ENCODE measurements around the gene C2orf42.
A peak's percentile ranks its signal among the peaks of the same experiment; 100 is the strongest.

Gene C2orf42

DNA sequence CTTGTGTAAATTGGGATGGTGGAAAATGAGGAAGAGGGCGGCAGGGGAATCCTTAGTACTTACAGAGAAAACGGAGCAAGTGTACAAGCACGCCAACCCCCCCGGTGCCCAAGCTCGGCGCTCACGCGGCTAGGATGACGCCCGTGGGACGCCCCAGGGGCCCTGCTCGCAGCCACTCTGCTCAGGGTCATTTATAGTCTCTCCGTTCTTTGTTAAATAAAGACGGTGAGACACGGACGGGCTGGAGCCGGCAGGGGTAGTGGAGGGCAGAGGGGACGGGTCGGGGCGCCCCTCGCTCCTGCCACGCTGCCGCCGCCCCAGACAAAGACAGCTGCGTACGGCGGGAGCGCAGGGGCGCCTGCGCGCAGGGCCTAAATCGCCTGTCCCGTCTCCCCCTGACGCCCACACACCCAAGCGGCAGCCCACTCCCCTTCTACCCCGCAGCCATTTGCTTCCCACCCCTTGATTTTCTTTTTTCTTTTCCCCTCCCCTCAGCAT lies 65.8 kb downstream of the C2orf42 start:
- TF ChIP-seq, protein P1, sequence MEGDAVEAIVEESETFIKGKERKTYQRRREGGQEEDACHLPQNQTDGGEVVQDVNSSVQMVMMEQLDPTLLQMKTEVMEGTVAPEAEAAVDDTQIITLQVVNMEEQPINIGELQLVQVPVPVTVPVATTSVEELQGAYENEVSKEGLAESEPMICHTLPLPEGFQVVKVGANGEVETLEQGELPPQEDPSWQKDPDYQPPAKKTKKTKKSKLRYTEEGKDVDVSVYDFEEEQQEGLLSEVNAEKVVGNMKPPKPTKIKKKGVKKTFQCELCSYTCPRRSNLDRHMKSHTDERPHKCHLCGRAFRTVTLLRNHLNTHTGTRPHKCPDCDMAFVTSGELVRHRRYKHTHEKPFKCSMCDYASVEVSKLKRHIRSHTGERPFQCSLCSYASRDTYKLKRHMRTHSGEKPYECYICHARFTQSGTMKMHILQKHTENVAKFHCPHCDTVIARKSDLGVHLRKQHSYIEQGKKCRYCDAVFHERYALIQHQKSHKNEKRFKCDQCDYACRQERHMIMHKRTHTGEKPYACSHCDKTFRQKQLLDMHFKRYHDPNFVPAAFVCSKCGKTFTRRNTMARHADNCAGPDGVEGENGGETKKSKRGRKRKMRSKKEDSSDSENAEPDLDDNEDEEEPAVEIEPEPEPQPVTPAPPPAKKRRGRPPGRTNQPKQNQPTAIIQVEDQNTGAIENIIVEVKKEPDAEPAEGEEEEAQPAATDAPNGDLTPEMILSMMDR (IDR thresholded peaks at IDR 0.05; ENCODE audit: low read depth, low read length, missing control alignments), result no peak
- peak overlapping the region; percentile 41 for H3K4me3 ChIP-seq (ENCODE audit: low read depth, low read length)
- no peak for DNase-seq (ENCODE audit: low read depth)

DNA sequence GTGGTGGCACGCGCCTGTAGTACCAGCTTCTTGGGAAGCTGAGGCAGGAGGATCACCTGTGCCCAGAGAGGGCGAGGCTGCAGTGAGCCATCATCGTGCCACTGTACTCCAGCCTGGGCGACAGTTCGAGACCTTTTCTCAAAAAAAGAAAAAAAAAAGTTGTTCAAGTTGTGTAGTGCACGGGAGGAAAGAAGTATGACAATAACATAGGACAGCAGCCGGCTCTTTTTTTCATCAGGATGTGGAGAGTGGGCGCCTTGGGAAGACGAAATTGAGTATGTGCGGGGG lies 67.0 kb downstream of the C2orf42 start:
- no peak for DNase-seq (ENCODE audit: low read depth)
- TF ChIP-seq, protein P1 (IDR thresholded peaks at IDR 0.05; ENCODE audit: low read depth, low read length, missing control alignments), result no peak
- H3K4me3 ChIP-seq (ENCODE audit: low read depth, low read length), result peak overlapping the region; percentile 66

DNA sequence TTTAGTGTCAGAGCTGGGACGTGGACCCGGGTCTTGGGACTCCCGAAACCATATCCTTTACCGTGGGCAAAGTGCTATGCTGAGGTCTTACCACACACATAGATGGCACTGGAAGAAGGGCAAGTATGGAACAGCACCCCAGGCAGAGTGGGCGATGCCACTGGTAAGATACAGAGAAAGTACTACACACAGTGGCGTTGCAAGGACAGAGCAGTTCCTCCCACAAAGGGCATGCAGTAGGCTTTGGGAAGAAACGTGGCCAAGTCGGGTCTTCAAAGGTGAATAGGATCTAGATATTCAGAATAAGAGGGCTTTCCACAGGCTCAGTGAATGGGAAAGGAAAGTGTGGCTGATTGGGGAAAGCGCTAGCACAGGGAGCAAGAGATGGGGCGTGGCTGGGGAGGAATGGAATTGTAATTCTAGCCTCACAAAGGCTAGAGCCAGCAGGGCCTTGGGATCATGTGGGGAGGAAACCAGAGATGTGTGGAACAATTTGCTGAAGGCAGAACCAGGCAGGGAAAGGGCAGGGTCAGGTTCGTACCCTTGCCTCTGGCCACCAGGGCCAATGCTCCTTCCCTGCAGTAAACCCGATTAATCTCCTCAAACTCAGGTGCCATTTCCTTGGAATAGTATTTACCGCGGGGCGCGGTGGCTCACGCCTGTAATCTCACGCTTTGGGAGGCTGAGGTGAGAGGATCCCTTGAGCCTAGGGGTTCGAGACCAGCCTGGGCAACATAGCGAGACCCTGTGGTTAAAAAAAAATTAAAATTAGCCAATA lies 67.6 kb downstream of the C2orf42 start:
- no peak for DNase-seq (ENCODE audit: low read depth)
- no peak overlapping the region for H3K4me3 ChIP-seq (ENCODE audit: low read depth, low read length)
- TF ChIP-seq, protein P1 (IDR thresholded peaks at IDR 0.05; ENCODE audit: low read depth, low read length, missing control alignments), result no peak

DNA sequence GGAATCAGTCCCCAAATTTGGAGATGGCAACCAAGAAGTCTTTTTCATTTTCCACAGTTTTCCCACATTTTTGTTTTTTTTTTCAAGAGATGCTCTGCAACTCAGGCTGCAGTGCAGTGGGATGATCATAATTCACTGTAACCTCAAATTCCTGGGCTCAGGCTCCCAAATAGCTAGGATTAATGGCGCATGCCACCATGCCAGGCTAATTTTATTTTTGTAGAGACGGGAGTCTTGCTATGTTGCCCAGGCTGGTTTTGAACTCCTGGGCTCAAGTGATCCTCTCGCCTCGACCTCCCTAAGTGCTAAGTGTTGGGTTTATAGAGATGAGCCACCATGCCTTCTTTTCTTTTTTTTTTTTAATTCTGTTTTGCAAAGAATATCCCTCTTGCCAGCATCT lies 68.3 kb downstream of the C2orf42 start:
- DNase-seq (ENCODE audit: low read depth), result no peak
- H3K4me3 ChIP-seq (ENCODE audit: low read depth, low read length), result no peak overlapping the region
- TF ChIP-seq, protein P1 (IDR thresholded peaks at IDR 0.05; ENCODE audit: low read depth, low read length, missing control alignments), result no peak

DNA sequence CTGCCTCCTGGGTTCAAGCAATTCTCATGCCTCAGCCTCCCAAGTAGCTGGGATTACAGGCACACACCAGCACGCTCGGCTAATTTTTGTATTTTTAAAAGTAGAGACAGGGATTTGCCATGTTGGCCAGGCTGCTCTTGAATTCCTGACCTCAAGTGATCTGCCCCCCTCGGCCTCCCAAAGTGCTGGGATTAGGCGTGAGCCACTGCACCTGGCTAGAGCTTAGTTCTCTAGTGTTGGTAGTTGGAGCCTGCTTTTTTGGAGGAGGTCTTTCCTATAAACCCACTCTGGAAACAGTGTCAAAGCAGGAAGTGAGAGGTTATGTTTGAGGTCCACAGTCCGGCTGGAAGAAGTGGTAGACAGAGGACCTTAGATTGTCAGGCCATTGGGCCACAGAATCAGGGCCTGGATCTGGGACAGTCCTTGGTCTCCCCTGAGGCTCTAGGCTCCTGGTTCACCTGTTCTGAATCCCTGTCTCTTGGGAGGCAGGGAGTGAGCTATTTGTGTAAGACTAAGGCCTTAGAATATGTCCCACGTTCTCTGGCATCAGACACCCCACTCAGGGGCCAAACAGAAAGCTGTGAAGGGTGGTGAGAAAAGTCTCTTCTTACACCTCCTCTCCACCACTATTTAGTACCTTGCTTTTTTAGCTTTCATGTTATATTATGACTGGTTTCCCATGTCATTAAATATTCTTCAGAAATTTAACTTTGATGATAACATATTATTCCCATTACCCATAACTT lies 69.0 kb downstream of the C2orf42 start:
- TF ChIP-seq, protein P1 (IDR thresholded peaks at IDR 0.05; ENCODE audit: low read depth, low read length, missing control alignments), result no peak
- no peak for DNase-seq (ENCODE audit: low read depth)
- H3K4me3 ChIP-seq (ENCODE audit: low read depth, low read length), result no peak overlapping the region

DNA sequence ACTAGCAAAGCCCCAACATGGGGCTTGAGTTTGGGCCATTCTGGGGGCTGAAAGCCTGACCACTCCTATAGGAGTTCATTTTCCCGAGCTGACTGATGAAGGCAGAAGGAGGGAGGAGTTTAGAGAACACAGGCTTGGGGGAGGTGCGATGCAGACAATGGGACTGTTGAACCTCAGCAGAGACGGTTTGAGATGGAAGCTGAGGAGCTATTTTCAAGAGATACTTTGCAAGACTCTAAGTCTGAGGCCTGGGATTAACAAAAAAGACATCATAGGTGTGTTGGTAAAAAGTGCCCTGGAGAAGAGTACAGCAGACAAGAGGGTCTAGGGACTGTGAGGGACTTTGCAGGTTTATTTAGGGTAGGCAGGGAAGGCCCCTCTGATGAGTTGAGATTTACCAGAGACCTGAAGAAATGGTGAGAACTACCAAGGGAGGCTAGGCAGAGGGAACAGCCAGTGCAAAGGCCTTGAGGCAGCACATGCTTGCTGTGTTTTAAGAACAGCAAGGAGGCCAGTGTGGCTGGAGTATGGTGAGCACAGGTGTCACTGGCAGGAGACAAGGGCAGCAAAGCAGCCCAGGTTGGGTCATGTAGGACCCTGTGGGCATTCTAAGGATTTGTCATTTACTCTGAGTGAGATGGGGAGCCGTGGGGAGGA lies 71.9 kb downstream of the C2orf42 start:
- DNase-seq (ENCODE audit: low read depth), result no peak

More for the DNA sequence above, 71.9 kb downstream of the C2orf42 start:
- TF ChIP-seq, protein P1 (IDR thresholded peaks at IDR 0.05; ENCODE audit: low read depth, low read length, missing control alignments), result no peak
- H3K4me3 ChIP-seq (ENCODE audit: low read depth, low read length), result no peak overlapping the region
